SU-DHL-6 (cell line): ENCODE results near the gene SLC25A26.
"Not testable (repeated sequence)": the region's sequence is repeated elsewhere in the genome, so short reads cannot be mapped to it uniquely, and the experiment has no call there.

ENCODE experiments used
- CTCF ChIP-seq: fragments of 200-600 bp; sonication (generic); IDR thresholded peaks from one replicate; pipeline ENCODE4 v1.5.1; 2017; ENCODE audit warnings: antibody characterized with exemption, mild to moderate bottlenecking, low read length, moderate library complexity; ENCODE audit not compliant: insufficient read depth, poor library complexity, severe bottlenecking
- EZH2phosphoT487 ChIP-seq: fragments of 200-600 bp; sonication (generic), shearing (Covaris generic); conservative IDR thresholded peaks from 2 replicates; pipeline ENCODE4 v1.6.1; 2018; ENCODE audit warnings: mild to moderate bottlenecking, antibody characterized with exemption, low read length, moderate library complexity, mixed read lengths

GRCh38 chr3:66306086-66306485 is 85.3 kb downstream of the SLC25A26 start:
- not testable (repeated sequence) for TF ChIP-seq CTCF, EZH2phosphoT487
